GM18858 (cell line): ENCODE data around the gene LILRA5.
"Not testable (repeated sequence)": the region's sequence is repeated elsewhere in the genome, so short reads cannot be mapped to it uniquely, and the experiment has no call there.

Experiments used
- ATAC-seq: cut with Tn5 transposase; IDR thresholded peaks from one replicate; pipeline ENCODE4 v1.9.1; 2021; ENCODE audit not compliant: unreplicated experiment

The LILRA5 gene

DNA sequence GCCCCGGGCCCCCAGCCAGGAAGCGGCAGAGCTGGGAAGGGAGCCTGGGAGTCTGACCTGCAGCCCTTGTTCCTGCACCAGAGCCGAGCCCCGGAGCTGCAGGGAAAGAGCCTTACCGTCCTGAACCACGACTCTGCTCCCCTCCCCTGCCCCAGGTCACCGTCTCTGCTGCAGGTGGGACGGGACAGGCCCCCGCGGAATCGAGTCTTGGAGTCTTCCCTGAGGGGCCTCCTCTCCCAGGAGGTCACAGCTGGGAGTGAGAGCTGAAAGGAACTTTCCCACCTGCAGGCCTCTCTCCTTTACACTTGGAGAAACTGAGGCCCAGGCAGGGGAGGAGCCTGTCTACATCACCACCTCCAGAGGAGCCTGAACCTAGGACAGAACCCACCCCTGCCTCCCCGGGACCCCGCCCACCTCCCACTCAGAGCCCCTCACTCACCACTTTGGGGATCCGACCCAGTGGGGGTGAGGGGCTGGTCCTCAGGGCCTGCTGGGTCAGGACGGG, 35.8 kb downstream of the LILRA5 start:
- not testable (repeated sequence) for ATAC-seq

DNA sequence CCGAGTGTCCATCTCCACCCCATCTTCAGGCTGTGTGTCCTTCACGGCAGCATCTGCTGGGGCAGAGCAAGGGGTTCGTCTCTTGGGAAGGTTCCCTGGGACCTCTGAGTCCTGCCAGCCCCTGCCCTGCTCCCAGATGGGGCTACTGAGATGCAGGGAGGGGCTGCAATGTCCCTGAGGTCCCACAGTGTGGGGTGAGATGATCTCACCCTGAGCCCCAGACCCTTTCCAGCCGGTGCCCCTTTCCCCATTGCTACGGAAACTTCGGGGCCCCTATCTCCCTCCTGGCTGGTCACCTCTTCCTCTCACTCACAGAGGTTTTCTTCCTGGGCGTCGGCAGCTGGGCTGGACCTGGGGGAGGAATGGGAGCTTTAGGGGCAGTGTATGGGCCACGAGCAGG, 37.0 kb downstream of the LILRA5 start:
- ATAC-seq, result no peak

DNA sequence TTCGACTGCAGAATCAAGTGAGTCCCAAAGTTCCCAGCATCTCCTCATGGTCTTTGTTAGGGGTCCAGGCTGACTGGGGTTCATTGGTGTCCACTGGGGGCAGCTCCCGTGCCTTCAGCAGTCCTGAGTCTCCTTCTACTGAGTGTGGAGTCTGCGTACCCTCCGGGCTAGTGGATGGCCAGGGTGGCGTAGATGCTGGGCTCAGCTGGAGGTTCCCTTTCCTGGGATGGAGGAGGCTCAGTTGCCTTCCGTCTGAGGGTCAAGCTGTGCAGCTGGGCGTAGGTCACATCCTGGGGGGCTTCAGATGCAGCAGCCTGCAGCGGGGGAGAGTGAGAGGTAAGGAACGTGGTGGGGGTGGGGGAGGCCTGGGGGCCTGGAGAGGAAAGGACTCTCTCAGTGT, 38.5 kb downstream of the LILRA5 start:
- ATAC-seq, result not testable (repeated sequence)

DNA sequence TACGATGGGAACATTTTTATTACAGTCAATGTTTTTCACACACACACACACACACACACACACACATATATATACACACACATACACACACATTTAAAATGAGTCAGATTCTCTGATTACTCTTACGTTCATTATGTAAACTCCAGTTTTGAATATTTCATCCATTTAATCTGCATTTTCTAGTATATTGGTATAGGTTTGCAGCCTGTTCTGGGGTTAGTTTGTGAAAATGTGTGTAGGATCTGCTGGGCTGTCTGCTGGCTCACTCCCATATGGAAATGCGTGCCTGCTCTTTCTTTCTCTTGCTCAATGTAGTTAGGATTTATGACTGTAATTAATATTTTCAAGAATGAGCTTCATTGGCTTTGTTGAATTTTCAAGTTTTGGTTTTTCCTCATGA, 39.1 kb downstream of the LILRA5 start:
- no peak for ATAC-seq

DNA sequence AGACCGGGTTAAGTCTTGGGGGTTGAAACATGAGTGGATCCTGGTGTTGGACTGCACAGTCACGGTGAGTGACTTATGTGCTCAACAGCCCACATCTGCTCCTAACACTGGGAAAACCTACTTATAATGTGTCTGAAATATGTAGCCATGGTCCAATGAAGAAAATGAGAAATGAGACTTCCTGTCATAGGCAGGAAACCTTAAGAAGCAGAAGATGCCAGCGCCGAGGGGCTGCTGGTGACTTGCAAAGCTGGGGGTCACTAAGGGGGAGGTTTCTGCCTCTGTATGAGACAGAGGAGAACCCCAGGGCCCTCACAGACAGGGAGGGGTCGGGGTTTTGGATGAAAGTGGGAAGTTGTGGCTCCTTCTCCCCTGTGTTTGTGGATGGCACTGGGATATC, 40.8 kb downstream of the LILRA5 start:
- ATAC-seq, result not testable (repeated sequence)

DNA sequence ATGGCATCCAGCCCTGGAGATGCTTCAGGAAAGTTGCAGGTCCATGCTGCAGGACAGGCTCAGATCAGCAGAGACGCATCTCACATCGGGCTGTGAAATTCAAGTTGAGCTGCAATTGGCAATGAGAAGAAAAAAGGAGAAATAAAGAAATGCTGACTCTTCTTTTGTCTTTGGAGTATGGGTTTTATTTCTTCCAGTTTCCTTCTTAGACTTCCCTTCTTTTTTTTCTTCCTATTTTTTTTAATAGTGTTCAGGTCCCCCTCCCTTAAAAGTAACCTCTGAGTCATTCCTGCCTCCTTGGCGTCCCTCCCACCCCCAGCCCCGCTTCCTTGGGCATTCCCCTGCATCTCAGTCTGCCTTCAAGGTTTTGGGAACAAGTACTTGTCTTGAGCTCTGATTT, 41.4 kb downstream of the LILRA5 start:
- ATAC-seq, result not testable (repeated sequence)

DNA sequence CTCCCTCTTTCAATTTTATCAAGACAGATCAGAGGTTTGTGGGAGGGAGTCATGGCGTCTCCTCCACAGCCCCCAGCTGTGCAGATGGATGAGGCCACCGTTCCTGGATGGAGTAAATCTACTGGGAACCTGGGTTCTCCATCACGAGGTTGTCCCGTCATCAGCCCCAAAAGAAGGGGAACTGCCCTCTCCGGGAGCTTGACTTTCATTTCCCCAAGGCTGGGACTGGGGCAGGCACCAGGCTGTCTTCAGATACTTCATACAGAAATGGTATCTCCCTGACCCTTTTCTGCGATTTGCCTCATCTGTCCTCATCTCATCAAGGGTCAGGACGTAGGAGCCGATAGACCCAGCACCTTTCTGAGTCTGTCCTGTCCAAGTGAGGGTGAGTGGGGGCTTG, 41.9 kb downstream of the LILRA5 start:
- no peak for ATAC-seq

DNA sequence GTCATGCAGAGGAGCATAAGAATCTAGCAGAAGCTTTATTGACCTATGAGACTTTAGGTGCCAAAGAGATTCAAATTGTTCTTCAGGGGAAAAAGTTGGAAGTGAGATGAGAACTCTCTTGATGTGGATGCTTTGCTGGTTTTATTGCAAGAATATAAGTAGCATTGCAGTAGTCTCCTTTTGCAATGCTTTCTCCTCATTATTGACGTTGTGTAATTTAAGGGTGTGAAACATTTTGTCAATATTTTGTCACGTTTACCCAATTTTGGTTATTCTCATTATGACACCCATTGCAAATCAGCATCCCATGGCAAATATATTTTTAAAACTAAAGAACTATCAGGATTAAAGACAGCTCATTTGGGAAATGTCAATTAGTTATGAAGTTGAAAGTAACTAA, 44.0 kb downstream of the LILRA5 start:
- ATAC-seq, result no peak

DNA sequence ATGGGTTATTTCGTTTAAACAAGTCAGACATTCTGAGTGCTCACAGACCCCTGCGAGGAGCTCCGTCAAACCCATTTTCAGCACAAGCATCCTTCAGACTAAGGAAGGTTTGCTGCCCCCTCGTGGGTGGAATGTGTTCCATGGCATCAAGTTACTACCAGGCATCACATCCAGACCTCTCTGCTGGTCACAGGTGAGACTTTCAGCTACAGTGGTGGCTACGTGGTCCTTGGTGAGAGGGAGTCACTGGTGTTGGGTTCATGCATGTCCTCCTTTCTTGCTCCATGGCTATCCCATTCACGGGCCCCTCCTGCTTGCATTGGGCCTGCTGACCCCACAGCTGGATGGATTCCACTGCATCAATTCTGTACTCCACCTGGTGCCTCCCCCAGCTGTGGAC, 46.8 kb downstream of the LILRA5 start:
- no peak for ATAC-seq

DNA sequence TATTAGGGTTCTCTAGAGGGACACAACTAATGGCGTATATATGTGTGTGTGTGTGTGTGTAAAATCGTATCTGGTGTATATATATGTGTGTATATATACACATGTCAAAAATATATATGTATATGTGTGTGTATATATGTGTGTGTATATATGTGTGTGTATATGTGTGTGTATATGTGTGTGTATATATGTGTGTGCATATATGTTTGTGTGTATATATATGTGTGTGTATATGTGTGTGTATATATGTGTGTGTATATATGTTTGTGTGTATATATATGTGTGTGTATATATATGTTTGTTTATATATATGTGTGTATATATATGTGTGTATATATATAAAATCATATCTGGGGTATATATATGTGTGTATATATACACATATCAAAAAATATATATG, 50.5 kb downstream of the LILRA5 start:
- no peak for ATAC-seq

DNA sequence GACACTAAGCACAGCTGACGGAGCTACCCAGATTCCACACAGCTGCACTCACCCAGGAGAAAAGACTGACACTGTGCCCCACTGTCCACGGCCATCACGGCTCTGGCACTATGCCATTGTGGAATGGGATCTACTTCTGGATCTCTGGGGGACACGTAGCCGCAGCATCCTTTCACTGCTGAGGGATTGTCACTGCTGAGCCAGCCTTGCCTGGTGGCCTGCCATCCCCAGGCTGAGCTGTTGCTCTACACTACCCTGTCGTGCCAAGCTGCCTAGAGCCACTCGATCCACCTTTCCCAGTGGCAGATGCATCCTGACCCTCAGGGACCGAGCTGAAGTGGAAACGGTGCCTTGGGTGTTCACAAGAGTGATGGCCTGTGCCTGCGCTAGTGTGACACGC, 50.9 kb downstream of the LILRA5 start:
- ATAC-seq, result no peak

DNA sequence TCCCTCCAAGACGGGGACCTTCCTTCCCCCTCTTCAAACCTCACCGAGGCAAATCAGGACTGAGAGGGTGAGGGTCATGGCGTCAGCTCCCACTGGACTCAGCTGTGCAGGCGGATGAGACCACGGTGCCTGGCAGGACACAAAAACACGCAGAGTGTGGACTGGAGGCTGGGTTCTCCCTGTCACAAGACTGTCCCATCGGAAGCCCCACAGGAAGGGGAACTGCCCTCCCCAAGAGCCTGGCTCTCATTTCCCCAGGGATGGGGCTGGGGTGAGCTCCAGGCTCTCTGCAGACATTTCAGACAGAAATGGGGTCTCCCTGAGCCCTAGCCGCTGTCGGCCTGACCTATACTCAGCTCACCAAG, 55.9 kb downstream of the LILRA5 start, which contains the start of gene LILRB5:
Gene LILRB5, minus strand, starts transcription at position 158 of the 365 bp plus-strand sequence. Its CDS starts 80 bp downstream, at position 78.
- no peak for ATAC-seq
